IMR-90 (cell line): ENCODE data around the gene ZBP1. TPM values are rescaled to one million over a fixed set of nuclear protein-coding genes. Genes with fewer than 3 reads are reported as not detected.

Experiments
- ATAC-seq: fragments of 200-7000 bp; cut with Tn5 transposase; 2 replicates; pipeline ENCODE4 v1.9.1; 2020; ENCODE audit warnings: low read depth, mild to moderate bottlenecking, moderate library complexity
- BruUV-seq: library from RNA; stranded (reverse); fragments of 400-500 nt; replicated peaks from 2 replicates; lab custom pipeline; 2021; lab: Mats Ljungman, UMichigan
- CTCF ChIA-PET: fragments of 300-600 bp; formaldehyde crosslinking; extraction: SDS; loops from one replicate; lab custom pipeline; 2021; ENCODE audit warnings: antibody characterized with exemption; lab: Yijun Ruan, JAX
- POLR2A ChIA-PET: fragments of 300-600 bp; sonication (Branson Sonifier 250); formaldehyde crosslinking; loops from one replicate; lab custom pipeline; 2022; ENCODE audit warnings: antibody characterized with exemption; ENCODE audit not compliant: unreplicated experiment; lab: Charles Lee
- DNase-seq: peaks from one replicate; pipeline ENCODE4 v3.0.0; 2013
- H2AFZ ChIP-seq: replicated peaks from 2 replicates; pipeline ENCODE3; 2013; ENCODE audit warnings: low read length, mild to moderate bottlenecking; ENCODE audit not compliant: poor library complexity
- H2AK5ac ChIP-seq: 2 replicates; pipeline ENCODE4 v1.6.1; 2013; ENCODE audit warnings: low read depth, low read length, inconsistent platforms
- H2AK9ac ChIP-seq: replicated peaks from 2 replicates; pipeline ENCODE3; 2013; ENCODE audit warnings: mild to moderate bottlenecking, low read depth, low read length, moderate library complexity; ENCODE audit not compliant: poor library complexity
- H2BK120ac ChIP-seq: 2 replicates; pipeline ENCODE4 v1.6.1; 2013; ENCODE audit warnings: low read depth, low read length, inconsistent platforms
- H2BK15ac ChIP-seq: 3 replicates; pipeline ENCODE4 v1.6.1; 2013; ENCODE audit warnings: low read depth, low read length, inconsistent platforms
- H2BK20ac ChIP-seq: 2 replicates; pipeline ENCODE4 v1.6.1; 2013; ENCODE audit warnings: low read depth, mild to moderate bottlenecking, inconsistent platforms, low read length, moderate library complexity
- H2BK5ac ChIP-seq: 2 replicates; pipeline ENCODE4 v1.6.1; 2013; ENCODE audit warnings: mild to moderate bottlenecking, low read depth, low read length, inconsistent platforms; ENCODE audit not compliant: poor library complexity, severe bottlenecking
- H3K14ac ChIP-seq: replicated peaks from 2 replicates; pipeline ENCODE4 v1.6.1; 2013; ENCODE audit warnings: low read depth, low read length, inconsistent platforms
- H3K18ac ChIP-seq: 2 replicates; pipeline ENCODE4 v1.6.1; 2013; ENCODE audit warnings: low read depth, low read length, control low read depth
- H3K23ac ChIP-seq: 2 replicates; pipeline ENCODE4 v1.6.1; 2013; ENCODE audit warnings: low read depth, low read length, inconsistent platforms
- H3K27ac ChIP-seq: 2 replicates; pipeline ENCODE4 v1.5.1; 2013; ENCODE audit warnings: mild to moderate bottlenecking, control low read depth, low read length; ENCODE audit not compliant: insufficient read depth
- H3K27me3 ChIP-seq: 2 replicates; pipeline ENCODE4 v1.6.1; 2013; ENCODE audit warnings: low read length; ENCODE audit not compliant: control insufficient read depth, insufficient read depth
- H3K36me3 ChIP-seq: 2 replicates; pipeline ENCODE4 v1.6.1; 2013; ENCODE audit warnings: low read length, mixed read lengths; ENCODE audit not compliant: control insufficient read depth, insufficient read depth
- H3K4ac ChIP-seq: 2 replicates; pipeline ENCODE4 v1.6.1; 2013; ENCODE audit warnings: low read depth, low read length, inconsistent platforms
- H3K4me1 ChIP-seq: 2 replicates; pipeline ENCODE4 v1.6.1; 2013; ENCODE audit warnings: low read length, mixed read lengths; ENCODE audit not compliant: control insufficient read depth, insufficient read depth
- H3K4me2 ChIP-seq: 2 replicates; pipeline ENCODE4 v1.6.1; 2013; ENCODE audit warnings: low read depth, mild to moderate bottlenecking, control low read depth, low read length, moderate library complexity
- H3K4me3 ChIP-seq: 2 replicates; pipeline ENCODE4 v1.5.1; 2013; ENCODE audit warnings: low read depth, mild to moderate bottlenecking, control low read depth, low read length, moderate library complexity; ENCODE audit not compliant: insufficient read depth
- H3K56ac ChIP-seq: 2 replicates; pipeline ENCODE4 v1.6.1; 2013; ENCODE audit warnings: low read length, inconsistent platforms; ENCODE audit not compliant: insufficient read depth; ENCODE audit errors: extremely low read depth
- H3K79me1 ChIP-seq, 2 experiments: 2 replicates each; pipeline ENCODE4 v1.6.1; 2013; ENCODE audit warnings: low read length in 2 of 2, inconsistent platforms in 1 of 2, low read depth in 1 of 2
- H3K9ac ChIP-seq: 2 replicates; pipeline ENCODE4 v1.6.1; 2013; ENCODE audit warnings: low read depth, low read length, control low read depth
- H3K9me1 ChIP-seq: 2 replicates; pipeline ENCODE4 v1.6.1; 2013; ENCODE audit warnings: low read length, inconsistent platforms; ENCODE audit not compliant: insufficient read depth
- H3K9me3 ChIP-seq: 2 replicates; pipeline ENCODE4 v1.6.1; 2013; ENCODE audit warnings: low read length; ENCODE audit not compliant: control insufficient read depth, insufficient read depth
- H4K20me1 ChIP-seq: 2 replicates; pipeline ENCODE4 v1.6.1; 2013; ENCODE audit warnings: low read length, inconsistent platforms; ENCODE audit not compliant: insufficient read depth
- H4K5ac ChIP-seq: 2 replicates; pipeline ENCODE4 v1.6.1; 2013; ENCODE audit warnings: mild to moderate bottlenecking, low read depth, low read length, control low read depth
- H4K8ac ChIP-seq, 2 experiments: 2 replicates each; pipeline ENCODE4 v1.6.1; 2013; ENCODE audit warnings: low read depth in 2 of 2, low read length in 2 of 2, control low read depth in 1 of 2, inconsistent platforms in 1 of 2
- H4K91ac ChIP-seq: 2 replicates; pipeline ENCODE4 v1.6.1; 2013; ENCODE audit warnings: low read depth, low read length, inconsistent platforms; ENCODE audit not compliant: insufficient read depth
- MXI1 ChIP-seq: IDR thresholded peaks from 2 replicates; pipeline ENCODE4 v1.6.1; 2012; ENCODE audit warnings: low read depth, mild to moderate bottlenecking, low read length, moderate library complexity, borderline replicate concordance
- POLR2A ChIP-seq: IDR thresholded peaks from 2 replicates; pipeline ENCODE4 v1.6.1; 2012; ENCODE audit warnings: mild to moderate bottlenecking, low read depth, low read length
- RAD21 ChIP-seq: IDR thresholded peaks from 2 replicates; pipeline ENCODE4 v1.6.1; 2012; ENCODE audit warnings: low read length, improper control_type of control experiment
- RFX5 ChIP-seq: IDR thresholded peaks from 2 replicates; pipeline ENCODE4 v1.8.0; 2012; ENCODE audit warnings: low read depth, mild to moderate bottlenecking, low read length, moderate library complexity
- WGBS, 2 experiments: methylation state at CpG; one replicate each; pipeline versions ENCODE4 v1.1.5 to v1.1.7; 2013; ENCODE audit warnings: missing lambda C conversion rate in 2 of 2; ENCODE audit not compliant: insufficient read length in 1 of 2; ENCODE audit errors: extremely low coverage in 2 of 2; 5-methylcytosine and 5-hydroxymethylcytosine counted together
- dilution Hi-C: fragments of 300-500 bp; cut with HindIII; formaldehyde crosslinking; loops from one replicate; pipeline ENCODE4 v1.14.3; 2018; ENCODE audit warnings: low sequenced_read_pairs; ENCODE audit not compliant: unreplicated experiment
- in situ Hi-C: fragments of 300-500 bp; cut with MboI; formaldehyde crosslinking; loops from 3 replicates; pipeline ENCODE4 v1.14.3; 2019; ENCODE audit warnings: low sequenced_read_pairs, inconsistent platforms, mixed read lengths
- intact Hi-C: fragments of 100-400 bp; cut with micrococcal nuclease; formaldehyde crosslinking; loops from 2 replicates; pipeline ENCODE4 v1.10.0; 2022
- polyA plus RNA-seq, 3 experiments: library from polyadenylated mRNA; depleted of rRNA; stranded (reverse); fragments of >200 nt; gene quantifications; 2 replicates each; pipeline ENCODE4 v1.2.3, GENCODE V29; 2012; ENCODE audit warnings: low replicate concordance in 1 of 3
- total RNA-seq: library from RNA; depleted of rRNA; stranded (reverse); fragments of >200 nt; gene quantifications from 2 replicates; pipeline ENCODE4 v1.2.3, GENCODE V29; 2012

The ZBP1 gene
- total and polyA plus RNA-seq, 2 of the 4 experiments (the other 2 are of a cell fraction) = not detected

GRCh38 chr20:57632286-57632685 is 12.1 kb upstream of the ZBP1 start:
- Histone ChIP-seq H3K9me3 (no peaks in the 10 kb centered on the region), H3K4ac (no peak overlapping the region), H3K18ac (no peak overlapping the region), H3K9me1 (no peaks in the 10 kb centered on the region), H3K4me2 (no peak overlapping the region), H3K4me1 (peaks cover 4% of the 10 kb centered on the region; the same call in 1 of the 2 replicates), H4K91ac (no peak overlapping the region), H2BK120ac (no peak overlapping the region), H2BK20ac (no peak overlapping the region), H4K5ac (no peak overlapping the region), H2BK15ac (no peak overlapping the region), H3K27me3 (peaks cover 4% of the 10 kb centered on the region), H2AFZ (no peak overlapping the region), H3K14ac (no peak overlapping the region), H3K4me3 (no peak overlapping the region), H2AK9ac (no peak overlapping the region), H2BK5ac (no peak overlapping the region), H4K8ac (no peak overlapping the region), H3K9ac (no peak overlapping the region), H2AK5ac (no peak overlapping the region), H4K20me1 (no peaks in the 10 kb centered on the region), H3K23ac (no peak overlapping the region), H3K36me3 (no peaks in the 10 kb centered on the region), H3K56ac (no peak overlapping the region), H3K27ac (no peak overlapping the region), H3K79me1 (no peaks in the 10 kb centered on the region)
- intact Hi-C loops (no loop called here), dilution Hi-C loops (no loop called here), in situ Hi-C loops (no loop called here)
- no TSS peak for BruUV-seq
- DNase-seq (no peak), ATAC-seq (no peak)
- WGBS, 2 experiments = no CpG with 5 or more reads among the region's 2 CpGs
- CTCF ChIA-PET = no interaction called here
- TF ChIP-seq POLR2A (no peak), RFX5 (no peak), RAD21 (no peak), MXI1 (no peak)
- POLR2A ChIA-PET = no interaction called here
